Transverse colon (tissue), 4 donors: Measurements from ENCODE around the gene YWHAG. TPM values are rescaled to one million over a fixed set of nuclear protein-coding genes. Genes with fewer than 3 reads are reported as not detected.
"Not testable (repeated sequence)": the region's sequence is repeated elsewhere in the genome, so short reads cannot be mapped to it uniquely, and the experiment has no call there.

Source experiments
- DNase-seq: peaks from one replicate; pipeline ENCODE4 v3.0.0-alpha.2; 2019
- H3K27ac ChIP-seq, 4 donors: fragments of 200-600 bp; sonication (generic); 2 replicates each; pipeline ENCODE4 v1.5.1; 2016 to 2018; ENCODE audit warnings: inconsistent platforms in 4 of 4
- H3K27me3 ChIP-seq: fragments of 200-600 bp; sonication (generic); 2 replicates; pipeline ENCODE4 v1.5.1; 2017; ENCODE audit warnings: inconsistent platforms
- H3K36me3 ChIP-seq, 4 donors: fragments of 200-600 bp; sonication (generic); 2 replicates each; pipeline ENCODE4 v1.5.1; 2017 to 2019; ENCODE audit warnings: inconsistent platforms in 4 of 4
- H3K4me1 ChIP-seq, 4 donors: fragments of 200-600 bp; sonication (generic); 2 replicates each; pipeline ENCODE4 v1.5.1; 2017 to 2020; ENCODE audit warnings: inconsistent platforms in 4 of 4
- H3K4me3 ChIP-seq, 4 donors: fragments of 200-600 bp; sonication (generic); 1 replicate in 1 of 4; 2 replicates in 3 of 4; pipeline versions ENCODE4 v1.5.1 to v1.6.1; 2017 to 2019; ENCODE audit warnings: inconsistent platforms in 4 of 4
- H3K9me3 ChIP-seq, 2 donors: fragments of 200-600 bp; sonication (generic); 2 replicates each; pipeline ENCODE4 v1.5.1; 2017 to 2019; ENCODE audit warnings: inconsistent platforms in 2 of 2
- CTCF ChIP-seq, 5 experiments: fragments of 200-600 bp in 3 of 5; fragments of 450-650 bp in 2 of 5; sonication (generic) in 3 of 5; IDR thresholded peaks; 1 replicate in 2 of 5; 2 replicates in 3 of 5; pipeline ENCODE4 v1.5.1; 2016 to 2017; ENCODE audit warnings: antibody characterized with exemption in 5 of 5, inconsistent platforms in 3 of 5, mild to moderate bottlenecking in 2 of 5, moderate library complexity in 1 of 5
- EP300 ChIP-seq: sonication (generic); formaldehyde crosslinking; IDR thresholded peaks from one replicate; pipeline ENCODE4 v1.6.1; 2017; ENCODE audit warnings: antibody characterized with exemption, low read depth
- POLR2A ChIP-seq: fragments of 450-650 bp; IDR thresholded peaks from one replicate; pipeline ENCODE4 v1.6.1; 2016; ENCODE audit warnings: antibody characterized with exemption, mild to moderate bottlenecking, moderate library complexity
- POLR2AphosphoS5 ChIP-seq, 3 donors: sonication (generic); formaldehyde crosslinking; IDR thresholded peaks; one replicate each; pipeline ENCODE4 v1.6.1; 2016; ENCODE audit warnings: antibody characterized with exemption in 3 of 3
- WGBS, 2 donors: methylation state at CpG; one replicate each; pipeline ENCODE4 v1.1.5; 2018; ENCODE audit warnings: low coverage in 1 of 2; 5-methylcytosine and 5-hydroxymethylcytosine counted together
- in situ Hi-C, 4 donors: fragments of 200-750 bp; cut with MboI; loops; one replicate each; pipeline versions ENCODE4 v1.15.0 to v1.15.1; 2017; ENCODE audit warnings: low sequenced_read_pairs in 3 of 4, low pct_ligation_motif_present in 1 of 4, low pct_unique_long_range_greater_than_20kb in 1 of 4
- intact Hi-C: fragments of 100-400 bp; cut with DNase I; formaldehyde crosslinking; loops from one replicate; pipeline ENCODE4 v1.15.1; 2023; ENCODE audit warnings: low total_unique reads
- total RNA-seq, 4 donors: library from RNA; depleted of rRNA; stranded (reverse); fragments of >200 nt; gene quantifications; one replicate each; pipeline ENCODE4 v1.1.0, GENCODE V29; 2016

The YWHAG gene
- total RNA-seq, 4 donors from 2014 or later: 35.9 to 71.6 (median 48.2) TPM

DNA sequence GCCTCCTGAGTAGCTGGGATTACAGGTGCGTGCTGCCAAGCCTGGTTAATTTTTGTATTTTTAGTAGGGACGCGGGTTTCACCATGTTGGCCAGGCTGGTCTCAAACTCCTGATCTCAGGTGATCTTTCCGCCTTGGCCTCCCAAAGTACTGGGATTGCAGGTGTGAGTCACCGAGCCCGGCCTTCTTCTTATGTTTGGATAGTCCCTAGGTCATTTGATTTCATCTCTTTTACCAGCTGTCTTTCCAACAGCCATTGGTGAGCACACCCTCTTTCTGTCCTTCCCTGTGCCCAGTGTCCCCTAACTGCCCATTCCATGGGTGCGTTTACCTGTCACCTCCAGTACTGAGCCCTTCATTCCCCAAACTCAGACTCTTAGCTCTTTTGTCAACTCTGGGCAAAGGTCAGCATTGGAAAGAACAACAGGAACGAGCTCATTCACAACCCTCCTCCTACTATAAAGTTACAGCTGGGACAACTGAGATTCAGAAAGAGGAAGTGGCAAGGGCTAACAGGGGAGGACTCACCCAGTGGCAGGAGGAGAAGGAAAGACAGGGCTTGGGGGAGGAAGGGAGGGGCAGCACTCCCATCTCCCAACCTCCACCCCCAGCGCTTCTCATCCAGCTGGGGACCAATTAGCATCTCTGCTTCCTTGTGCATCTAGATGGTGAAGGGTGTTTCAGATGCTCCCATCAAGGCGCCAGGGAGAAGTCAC lies 45.1 kb upstream of the YWHAG start:
- no peaks in the 10 kb centered on the region for H3K9me3 ChIP-seq
- no peaks in the 10 kb centered on the region for H3K36me3 ChIP-seq
- TF ChIP-seq POLR2AphosphoS5 (IDR thresholded peaks at IDR 0.05) (no peak), CTCF (IDR thresholded peaks at IDR 0.05) (no peak), POLR2A (no peak), EP300 (no peak)
- H3K4me1 ChIP-seq: peaks cover 0 to 18% (median 12%) of the 10 kb centered on the region in 4 donors
- DNase-seq: peak; percentile 54
- intact Hi-C loops: no loop called here
- WGBS, 2 donors: 63% methylated on average over 10 of the region's 10 CpGs; no CpG with 5 or more reads in 1 of the 2 donors
- peak overlapping the region; percentile 66 to 79 (median 77) for H3K27ac ChIP-seq
- no peaks in the 10 kb centered on the region for H3K27me3 ChIP-seq
- H3K4me3 ChIP-seq: no peak overlapping the region
- in situ Hi-C loops: no loop called here

DNA sequence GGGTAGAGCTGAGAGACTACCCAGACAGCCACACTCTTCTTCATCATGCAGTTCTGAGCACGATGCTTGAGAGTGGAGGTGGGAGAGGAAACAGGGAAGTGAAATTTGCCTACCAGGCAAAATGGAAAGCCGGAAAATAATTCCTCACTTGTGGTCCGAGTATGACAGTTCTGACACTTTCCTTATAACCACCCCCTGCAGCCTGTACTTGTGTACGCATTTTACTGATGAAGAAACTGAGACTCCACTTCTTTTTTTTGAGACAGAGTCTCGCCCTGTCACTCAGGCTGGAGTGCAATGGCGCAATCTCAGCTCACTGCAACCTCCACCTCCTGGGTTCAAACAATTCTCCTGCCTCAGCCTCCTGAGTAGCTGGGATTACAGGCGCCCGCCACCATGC lies 44.3 kb upstream of the YWHAG start:
- H3K36me3 ChIP-seq, DNase-seq, in situ Hi-C loops, H3K27me3 ChIP-seq, intact Hi-C loops, H3K9me3 ChIP-seq, H3K4me3 ChIP-seq: not testable (repeated sequence)
- peaks cover 0 to 18% (median 12%) of the 10 kb centered on the region in 4 donors for H3K4me1 ChIP-seq
- 70 to 79% methylated on average over 5 to 8 of the region's 8 CpGs for WGBS, 2 donors
- peak overlapping the region; percentile 66 to 79 (median 77) for H3K27ac ChIP-seq

GRCh38 chr7:76400248-76400647 lies 41.5 kb upstream of the YWHAG start:
- H3K4me1 ChIP-seq: peaks cover 5 to 33% (median 23%) of the 10 kb centered on the region in 4 donors
- H3K4me3 ChIP-seq: no peak overlapping the region
- DNase-seq: no peak
- 93% methylated on average over 23 of the region's 23 CpGs; no CpG with 5 or more reads in 1 of the 2 donors for WGBS, 2 donors
- no peaks in the 10 kb centered on the region for H3K9me3 ChIP-seq
- no peaks in the 10 kb centered on the region for H3K27me3 ChIP-seq
- intact Hi-C loops (no loop called here), in situ Hi-C loops (no loop called here)
- no peaks in the 10 kb centered on the region for H3K36me3 ChIP-seq
- no peak overlapping the region for H3K27ac ChIP-seq
- no peak for TF ChIP-seq POLR2AphosphoS5 (IDR thresholded peaks at IDR 0.05)
- no peak for TF ChIP-seq EP300
- no peak for TF ChIP-seq POLR2A
- TF ChIP-seq CTCF (IDR thresholded peaks at IDR 0.05): no peak

DNA sequence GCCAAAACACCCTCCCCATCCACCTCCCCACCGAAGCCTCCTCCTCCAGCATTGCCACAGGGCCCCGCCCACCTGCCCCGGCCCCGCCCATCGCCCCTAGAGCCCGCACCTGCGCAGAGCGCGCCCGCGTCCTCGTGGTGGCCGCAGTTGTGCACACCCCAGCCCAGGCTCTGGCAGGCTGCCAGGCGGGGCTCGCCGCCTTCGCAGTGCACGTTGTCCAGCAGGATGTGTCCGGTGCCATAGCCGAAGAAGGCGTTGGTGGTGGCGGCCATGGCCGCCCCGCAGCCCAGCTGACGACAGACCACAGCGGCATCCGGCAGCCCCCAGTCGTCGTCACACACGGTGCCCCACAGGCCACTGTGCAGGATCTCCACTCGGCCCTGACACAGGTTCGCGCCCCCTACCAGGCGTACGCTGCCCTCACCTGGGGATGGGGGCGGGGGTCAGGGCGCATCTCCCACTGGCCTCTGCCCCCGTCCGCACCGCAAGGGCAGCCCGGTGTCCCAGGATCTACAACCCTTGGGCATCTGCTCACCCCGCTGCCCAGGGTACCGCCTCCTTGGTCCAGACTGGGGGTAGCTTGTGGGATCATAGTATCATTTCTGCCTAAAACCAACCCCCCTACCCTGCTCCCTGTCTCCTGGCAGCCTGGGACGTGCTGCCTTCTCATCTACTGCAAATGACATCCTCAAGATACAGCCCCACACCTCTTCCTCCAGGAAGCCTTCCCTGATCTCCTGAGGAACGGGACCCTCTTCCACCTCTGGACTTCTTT lies 38.8 kb upstream of the YWHAG start:
- WGBS, 2 donors: 10 to 20% methylated on average over 1 to 40 of the region's 45 CpGs
- TF ChIP-seq POLR2AphosphoS5 (IDR thresholded peaks at IDR 0.05) (peak in 2 of 3 donors; percentile 34 to 48), EP300 (no peak), POLR2A (peak; percentile 21), CTCF (IDR thresholded peaks at IDR 0.05) (no peak)
- Histone ChIP-seq H3K9me3 (no peaks in the 10 kb centered on the region), H3K4me1 (peaks cover 11 to 28% (median 21%) of the 10 kb centered on the region in 4 donors), H3K27ac (peak overlapping the region; percentile 20 to 63 (median 38)), H3K27me3 (no peaks in the 10 kb centered on the region), H3K36me3 (no peaks in the 10 kb centered on the region), H3K4me3 (peak overlapping the region; percentile 27 to 51 (median 43))
- intact Hi-C loops (no loop called here), in situ Hi-C loops (no loop called here)
- DNase-seq: peak; percentile 89
